OCI-LY1 (cell line): ENCODE data around the gene POLR3B.

Experiments
- CTCF ChIP-seq: fragments of 200-600 bp; sonication (generic), shearing (Covaris generic); IDR thresholded peaks from 2 replicates; pipeline ENCODE4 v1.5.1; 2017; ENCODE audit warnings: mild to moderate bottlenecking, antibody characterized with exemption, low read length, moderate library complexity, mixed read lengths
- EZH2 ChIP-seq: fragments of 200-600 bp; sonication (generic), shearing (Covaris generic); IDR thresholded peaks from 2 replicates; pipeline ENCODE4 v1.8.0; 2017; ENCODE audit warnings: borderline replicate concordance, mixed run types, mild to moderate bottlenecking, antibody characterized with exemption, low read length, moderate library complexity, mixed read lengths

DNA sequence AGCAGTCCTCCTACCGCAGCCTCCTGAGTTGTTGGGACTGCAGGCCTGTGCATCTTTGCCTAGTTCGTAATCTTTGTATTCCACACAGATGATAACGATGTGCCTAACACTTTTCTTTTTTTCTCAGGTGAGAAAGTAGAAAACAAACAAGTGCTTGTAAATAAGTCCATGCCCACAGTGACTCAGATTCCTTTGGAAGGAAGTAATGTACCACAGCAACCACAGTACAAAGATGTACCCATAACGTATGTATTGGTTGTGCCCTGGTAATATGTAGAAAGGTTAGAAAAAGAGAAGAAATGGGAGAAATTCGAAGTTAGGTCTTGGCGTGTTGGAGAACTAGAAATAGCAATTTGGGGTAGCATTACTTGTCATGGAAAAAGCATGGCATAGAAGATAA is 101.6 kb downstream of the POLR3B start:
- TF ChIP-seq EZH2 (no peak), CTCF (no peak)
